AG04450 (cell line): ENCODE data around the gene PPP2R5C. TPM values are rescaled to one million over a fixed set of nuclear protein-coding genes. Genes with fewer than 3 reads are reported as not detected.

Source experiments
- CTCF ChIA-PET: fragments of 300-600, 350-600 bp; formaldehyde crosslinking; extraction: SDS; loops from one replicate; lab custom pipeline; 2022; ENCODE audit warnings: antibody characterized with exemption, inconsistent platforms; lab: Charles Lee
- POLR2A ChIA-PET: fragments of 350-600 bp; formaldehyde crosslinking; extraction: SDS; loops from one replicate; lab custom pipeline; 2021; ENCODE audit warnings: antibody characterized with exemption, inconsistent platforms; lab: Yijun Ruan, JAX
- DNase-seq: peaks from one replicate; pipeline ENCODE4 v3.0.0-alpha.2; 2011; ENCODE audit warnings: low read depth, low spot score
- H3K27ac ChIP-seq: one replicate; pipeline ENCODE4 v1.5.1; 2012; ENCODE audit warnings: low read depth, low read length, control low read depth
- H3K27me3 ChIP-seq: one replicate; pipeline ENCODE4 v1.6.0; 2012; ENCODE audit warnings: low read length; ENCODE audit not compliant: control insufficient read depth, insufficient read depth
- H3K4me3 ChIP-seq: 2 replicates; pipeline ENCODE4 v1.5.1; 2011; ENCODE audit warnings: mild to moderate bottlenecking, low read depth, low read length, control low read depth
- H3K9me3 ChIP-seq: 2 replicates; pipeline ENCODE4 v1.5.1; 2012; ENCODE audit warnings: low read length; ENCODE audit not compliant: control insufficient read depth, insufficient read depth
- polyA plus RNA-seq: library from polyadenylated mRNA; depleted of rRNA; stranded (reverse); fragments of >200 nt; gene quantifications from 2 replicates; pipeline ENCODE4 v1.2.3, GENCODE V29; 2011
- TF ChIP-seq, protein P1 (sequence below): IDR thresholded peaks from 2 replicates; pipeline ENCODE4 v1.5.1; 2011; ENCODE audit warnings: low read depth, low read length, control low read depth, inconsistent platforms

PPP2R5C gene
- polyA plus RNA-seq, 1 experiment, result 140 TPM

DNA sequence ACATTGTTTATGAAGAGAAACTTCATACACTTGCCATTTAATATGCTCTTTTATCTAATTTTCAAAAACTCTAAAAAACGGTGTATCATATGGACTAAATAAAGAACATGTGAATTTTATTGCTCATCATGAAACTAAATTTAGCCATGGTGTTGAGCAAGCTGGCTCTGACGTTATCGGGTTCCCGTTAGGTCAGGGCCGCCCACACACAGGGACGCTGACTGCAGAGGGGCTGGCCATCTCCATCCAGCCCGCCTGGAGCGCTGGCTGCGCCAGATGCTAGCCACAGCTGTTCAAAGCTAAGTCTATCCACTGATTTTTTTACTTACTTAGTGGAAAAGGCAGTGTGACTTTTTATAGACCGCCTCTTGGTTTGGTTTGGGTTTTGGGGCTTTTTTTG, 166.3 kb downstream of the PPP2R5C start:
- CTCF ChIA-PET, result interaction anchor here (1.0 kb wide), 1 partner anchor 157 kb away, joined by 4 read pairs; no protein-coding TSS in a partner anchor
- no peak overlapping the region for H3K4me3 ChIP-seq
- TF ChIP-seq, protein P1, sequence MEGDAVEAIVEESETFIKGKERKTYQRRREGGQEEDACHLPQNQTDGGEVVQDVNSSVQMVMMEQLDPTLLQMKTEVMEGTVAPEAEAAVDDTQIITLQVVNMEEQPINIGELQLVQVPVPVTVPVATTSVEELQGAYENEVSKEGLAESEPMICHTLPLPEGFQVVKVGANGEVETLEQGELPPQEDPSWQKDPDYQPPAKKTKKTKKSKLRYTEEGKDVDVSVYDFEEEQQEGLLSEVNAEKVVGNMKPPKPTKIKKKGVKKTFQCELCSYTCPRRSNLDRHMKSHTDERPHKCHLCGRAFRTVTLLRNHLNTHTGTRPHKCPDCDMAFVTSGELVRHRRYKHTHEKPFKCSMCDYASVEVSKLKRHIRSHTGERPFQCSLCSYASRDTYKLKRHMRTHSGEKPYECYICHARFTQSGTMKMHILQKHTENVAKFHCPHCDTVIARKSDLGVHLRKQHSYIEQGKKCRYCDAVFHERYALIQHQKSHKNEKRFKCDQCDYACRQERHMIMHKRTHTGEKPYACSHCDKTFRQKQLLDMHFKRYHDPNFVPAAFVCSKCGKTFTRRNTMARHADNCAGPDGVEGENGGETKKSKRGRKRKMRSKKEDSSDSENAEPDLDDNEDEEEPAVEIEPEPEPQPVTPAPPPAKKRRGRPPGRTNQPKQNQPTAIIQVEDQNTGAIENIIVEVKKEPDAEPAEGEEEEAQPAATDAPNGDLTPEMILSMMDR, result no peak
- H3K27ac ChIP-seq, result no peak overlapping the region
- H3K9me3 ChIP-seq, result no peaks in the 10 kb centered on the region; the same call in 1 of the 2 replicates
- H3K27me3 ChIP-seq, result no peaks in the 10 kb centered on the region
- DNase-seq, result peak; percentile 93
- POLR2A ChIA-PET, result interaction anchor here (1.6 kb wide), 1 partner anchor 19 kb away, joined by 5 read pairs; no protein-coding TSS in a partner anchor

DNA sequence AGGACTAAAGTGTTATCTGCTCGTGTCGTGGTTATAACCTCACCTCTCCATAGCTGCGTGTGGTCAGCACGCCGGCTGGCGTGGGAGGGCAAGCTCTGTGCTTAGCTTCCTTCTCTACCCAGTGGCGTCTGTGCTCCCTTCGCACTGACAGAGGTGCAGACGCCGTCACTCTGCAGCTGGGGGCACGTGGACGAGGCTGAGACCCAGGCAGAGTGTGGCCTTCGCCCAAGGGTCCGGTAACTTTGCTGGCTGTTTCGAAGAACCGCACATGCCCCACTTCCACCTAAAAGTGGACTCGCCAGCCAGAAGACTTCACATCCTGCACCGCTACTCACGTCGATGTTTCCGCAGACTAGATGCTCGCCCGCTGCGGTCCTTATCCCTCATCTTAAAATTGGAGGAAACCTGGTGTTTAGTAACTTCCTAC, 166.9 kb downstream of the PPP2R5C start:
- POLR2A ChIA-PET, result interaction anchor here (1.6 kb wide), 1 partner anchor 19 kb away, joined by 5 read pairs; no protein-coding TSS in a partner anchor
- TF ChIP-seq, protein P1, result no peak
- no peaks in the 10 kb centered on the region for H3K27me3 ChIP-seq
- no peak for DNase-seq
- H3K9me3 ChIP-seq, result no peaks in the 10 kb centered on the region; the same call in 1 of the 2 replicates
- H3K27ac ChIP-seq, result peak overlapping the region; percentile 79
- no peak overlapping the region for H3K4me3 ChIP-seq
- CTCF ChIA-PET, result interaction anchor here (1.0 kb wide), 1 partner anchor 157 kb away, joined by 4 read pairs; no protein-coding TSS in a partner anchor

DNA sequence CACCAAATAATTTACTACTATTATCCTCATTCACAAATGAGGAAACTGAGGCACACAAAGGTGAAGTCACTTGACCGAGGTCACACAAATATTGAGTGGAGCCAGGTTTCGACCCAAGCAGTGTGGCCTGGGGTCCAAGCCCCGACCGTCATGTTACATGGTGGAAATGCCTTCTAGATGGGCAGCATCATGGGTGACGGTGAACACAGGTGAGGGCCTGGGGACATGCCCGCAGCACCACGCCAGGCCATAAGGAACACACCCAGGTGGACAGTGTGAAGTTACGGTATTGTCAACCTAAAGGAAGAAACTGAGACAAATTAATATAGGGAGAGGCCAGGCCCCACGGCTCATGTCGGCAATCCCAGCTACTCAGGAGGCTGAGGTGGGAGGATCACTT, 167.6 kb downstream of the PPP2R5C start:
- ChIA-PET POLR2A (no interaction called here), CTCF (no interaction called here)
- Histone ChIP-seq H3K27ac (no peak overlapping the region), H3K27me3 (no peaks in the 10 kb centered on the region), H3K4me3 (no peak overlapping the region), H3K9me3 (no peaks in the 10 kb centered on the region; the same call in 1 of the 2 replicates)
- no peak for DNase-seq
- TF ChIP-seq, protein P1, result no peak

DNA sequence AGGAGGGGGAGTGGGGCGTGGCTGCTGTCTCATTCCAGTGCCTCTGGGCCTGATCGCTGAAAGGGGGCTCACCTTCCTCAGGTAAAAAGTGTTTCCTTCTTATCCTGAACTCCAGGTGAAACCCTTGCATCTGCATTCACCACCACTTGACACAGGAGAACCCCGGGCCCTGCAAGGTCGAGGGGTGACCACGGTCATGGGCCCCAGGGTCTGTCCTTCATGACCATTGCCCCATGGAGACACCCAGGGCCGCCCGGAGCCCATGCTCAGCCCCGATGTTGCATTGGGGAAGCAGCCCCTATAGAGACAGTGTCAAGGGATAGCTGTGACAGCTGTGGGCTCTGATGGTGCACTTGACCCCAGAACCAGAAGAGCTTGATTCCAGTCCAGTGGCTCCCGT, 168.4 kb downstream of the PPP2R5C start:
- POLR2A ChIA-PET, result no interaction called here
- TF ChIP-seq, protein P1, result no peak
- no peak overlapping the region for H3K27ac ChIP-seq
- DNase-seq, result no peak
- CTCF ChIA-PET, result no interaction called here
- H3K4me3 ChIP-seq, result no peak overlapping the region
- H3K27me3 ChIP-seq, result no peaks in the 10 kb centered on the region
- no peaks in the 10 kb centered on the region; the same call in 1 of the 2 replicates for H3K9me3 ChIP-seq

DNA sequence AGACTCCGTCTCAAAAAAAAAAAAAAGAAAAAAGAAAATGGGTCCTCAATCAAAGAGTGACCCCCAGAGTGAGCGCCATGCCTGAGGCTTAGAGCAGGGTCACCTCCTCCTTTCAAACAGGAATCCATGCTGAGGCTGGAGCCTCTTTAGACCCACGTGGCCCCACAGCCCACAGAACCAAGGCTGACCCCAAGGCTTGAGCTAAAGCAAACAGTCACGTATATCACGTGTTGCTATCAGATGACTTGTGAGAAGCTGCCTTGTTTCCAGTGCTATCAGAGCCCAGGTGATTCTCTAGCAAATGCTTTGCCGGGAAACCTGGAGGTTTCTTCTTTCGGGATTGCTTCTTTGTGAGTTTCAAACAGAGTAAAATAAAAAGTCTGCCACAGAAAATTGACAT, 171.2 kb downstream of the PPP2R5C start:
- no peak overlapping the region for H3K4me3 ChIP-seq
- CTCF ChIA-PET, result no interaction called here
- no peaks in the 10 kb centered on the region; the same call in 1 of the 2 replicates for H3K9me3 ChIP-seq
- H3K27me3 ChIP-seq, result peaks cover 2% of the 10 kb centered on the region
- POLR2A ChIA-PET, result no interaction called here
- no peak for DNase-seq
- H3K27ac ChIP-seq, result no peak overlapping the region
- TF ChIP-seq, protein P1, result no peak
